GM12878 (cell line): ENCODE data around the gene TOMM40L. TPM values are rescaled to one million over a fixed set of nuclear protein-coding genes. Genes with fewer than 3 reads are reported as not detected.
A peak's percentile ranks its signal among the peaks of the same experiment; 100 is the strongest.

ENCODE experiments used
- ATAC-seq: fragments of 200-7000 bp; cut with Tn5 transposase; 3 replicates; pipeline ENCODE4 v1.9.1; 2020; ENCODE audit warnings: mild to moderate bottlenecking, moderate library complexity
- BruUV-seq: library from RNA; stranded (reverse); fragments of 400-500 nt; replicated peaks from 2 replicates; lab custom pipeline; 2021; lab: Mats Ljungman, UMichigan
- CTCF ChIA-PET: fragments of 300-600 bp; sonication (Branson Sonifier 250); formaldehyde crosslinking; extraction: SDS; loops from one replicate; lab custom pipeline; 2021; ENCODE audit warnings: inconsistent platforms; lab: Yijun Ruan, JAX
- POLR2A ChIA-PET: fragments of 350-600 bp; formaldehyde crosslinking; extraction: SDS; loops from one replicate; lab custom pipeline; 2021; ENCODE audit warnings: inconsistent platforms; lab: Charles Lee
- RAD21 ChIA-PET: fragments of 300-600 bp; sonication (Branson Sonifier 250); formaldehyde crosslinking; loops from one replicate; lab custom pipeline; 2023; ENCODE audit warnings: antibody characterized with exemption; ENCODE audit not compliant: unreplicated experiment; lab: Charles Lee
- SMC1A ChIA-PET: fragments of 300-600 bp; sonication (Branson Sonifier 250); formaldehyde crosslinking; loops from one replicate; lab custom pipeline; 2023; ENCODE audit not compliant: unreplicated experiment, uncharacterized antibody; lab: Charles Lee
- DNase-seq: peaks from one replicate; pipeline ENCODE4 v3.0.0-alpha.2; 2011; ENCODE audit warnings: low read depth, low spot score
- FAIRE-seq: peaks from 3 replicates; lab custom pipeline; 2011; peaks lifted over from hg19 to GRCh38; lab: Jason Lieb, UNC
- H2AFZ ChIP-seq: 2 replicates; pipeline ENCODE4 v1.6.0; 2011; ENCODE audit warnings: low read depth, low read length, control low read depth; ENCODE audit not compliant: control insufficient read depth
- H3K27ac ChIP-seq: 2 replicates; pipeline ENCODE4 v1.5.1; 2011; ENCODE audit warnings: control low read depth; ENCODE audit not compliant: control insufficient read depth, insufficient read depth
- H3K27me3 ChIP-seq, 2 experiments: replicated peaks in 1 of 2; 2 replicates each; pipeline versions ENCODE4 v1.6.0 to v1.6.1; 2011; ENCODE audit warnings: low read length in 1 of 2; ENCODE audit not compliant: control insufficient read depth in 2 of 2, insufficient read depth in 2 of 2
- H3K36me3 ChIP-seq, 2 experiments: 2 replicates each; pipeline ENCODE4 v1.5.1; 2011; ENCODE audit warnings: low read length in 1 of 2; ENCODE audit not compliant: control insufficient read depth in 2 of 2, insufficient read depth in 2 of 2
- H3K4me1 ChIP-seq: 2 replicates; pipeline ENCODE4 v1.6.1; 2011; ENCODE audit warnings: mild to moderate bottlenecking, low read length, moderate library complexity, mixed read lengths; ENCODE audit not compliant: control insufficient read depth, insufficient read depth
- H3K4me2 ChIP-seq: 2 replicates; pipeline ENCODE4 v1.6.0; 2011; ENCODE audit warnings: control low read depth; ENCODE audit not compliant: control insufficient read depth, insufficient read depth
- H3K4me3 ChIP-seq: fragments of 200-600 bp; sonication (generic); 2 replicates; pipeline ENCODE4 v1.5.1; 2016
- H3K79me2 ChIP-seq: 2 replicates; pipeline ENCODE4 v1.6.0; 2011; ENCODE audit warnings: low read length; ENCODE audit not compliant: control insufficient read depth, insufficient read depth
- H3K9ac ChIP-seq: 2 replicates; pipeline ENCODE4 v1.8.0; 2011; ENCODE audit warnings: low read length, control low read depth, mixed read lengths; ENCODE audit not compliant: control insufficient read depth, insufficient read depth
- H3K9me3 ChIP-seq: replicated peaks from 3 replicates; pipeline ENCODE4 v1.5.1; 2011; ENCODE audit warnings: mild to moderate bottlenecking, low read length; ENCODE audit not compliant: control insufficient read depth, insufficient read depth
- H4K20me1 ChIP-seq: 2 replicates; pipeline ENCODE4 v1.6.0; 2011; ENCODE audit not compliant: control insufficient read depth, insufficient read depth
- ASH2L ChIP-seq: fragments of 300-600, 200-600 bp; sonication (generic); IDR thresholded peaks from 2 replicates; pipeline ENCODE4 v1.6.1; 2017; ENCODE audit warnings: low read depth, mild to moderate bottlenecking, borderline replicate concordance
- ATF7 ChIP-seq: fragments of 450-650 bp; IDR thresholded peaks from 2 replicates; pipeline ENCODE4 v1.6.1; 2016; ENCODE audit warnings: low read depth, mild to moderate bottlenecking
- RFX5 ChIP-seq: IDR thresholded peaks from 2 replicates; pipeline ENCODE4 v1.6.1; 2011; ENCODE audit warnings: low read depth, low read length, improper control_type of control experiment
- TARDBP ChIP-seq: IDR thresholded peaks from 2 replicates; pipeline ENCODE4 v1.6.1; 2016; ENCODE audit warnings: borderline replicate concordance
- WGBS: methylation state at CpG from one replicate; pipeline ENCODE4 v1.1.6; 2016; ENCODE audit warnings: low lambda C conversion rate; ENCODE audit not compliant: insufficient replicate concordance, insufficient coverage; ENCODE audit errors: missing lambda C conversion rate; 5-methylcytosine and 5-hydroxymethylcytosine counted together
- in situ Hi-C: fragments of 300-500 bp; cut with MboI; formaldehyde crosslinking; loops from 9 replicates; pipeline ENCODE4 v1.14.3; 2018; ENCODE audit warnings: mixed read lengths
- intact Hi-C: fragments of 100-400 bp; cut with micrococcal nuclease; formaldehyde crosslinking; loops from one replicate; pipeline ENCODE4 v1.14.2; 2022; ENCODE audit not compliant: unreplicated experiment
- polyA plus RNA-seq, 11 experiments: library from polyadenylated mRNA; depleted of rRNA in 4 of 11; unstranded in 6 of 11; stranded (reverse) in 5 of 11; fragments of >200 nt; fragmentation: Nextera tagmentation in 4 of 11; fragmentation: Illumina TruSeq in 1 of 11; extraction: Ambion mirVana in 4 of 11; extraction: Trizol in 1 of 11; gene quantifications; 1 replicate in 1 of 11; 2 replicates in 10 of 11; pipeline versions ENCODE4 v1.2.1 to v1.2.3, GENCODE V29; 2011 to 2016; ENCODE audit warnings: inconsistent platforms in 2 of 11, missing spikeins in 2 of 11, low read depth in 1 of 11
- total RNA-seq, 4 experiments: library from RNA; depleted of rRNA in 3 of 4; stranded (reverse); fragments of >200 nt in 3 of 4; fragmentation: Illumina TruSeq in 1 of 4; extraction: Trizol in 1 of 4; gene quantifications; 2 replicates each; pipeline versions ENCODE4 v1.2.1 to v1.2.3, GENCODE V29; 2013 to 2021
- TF ChIP-seq, protein P1 (sequence below): fragments of 450-650 bp; IDR thresholded peaks from 2 replicates; pipeline ENCODE4 v1.6.1; 2014; ENCODE audit warnings: mild to moderate bottlenecking
- TF ChIP-seq, protein P2 (sequence below): fragments of 450-650 bp; IDR thresholded peaks from 2 replicates; pipeline ENCODE4 v1.6.1; 2018; ENCODE audit warnings: mild to moderate bottlenecking, low read depth, moderate library complexity; ENCODE audit not compliant: partially characterized antibody

Gene TOMM40L
- total and polyA plus RNA-seq, 10 of the 15 experiments (the other 5 are each of a cell fraction or from before 2014, with no cell fraction given) = 5.9 to 21.6 (median 15.7) TPM

DNA sequence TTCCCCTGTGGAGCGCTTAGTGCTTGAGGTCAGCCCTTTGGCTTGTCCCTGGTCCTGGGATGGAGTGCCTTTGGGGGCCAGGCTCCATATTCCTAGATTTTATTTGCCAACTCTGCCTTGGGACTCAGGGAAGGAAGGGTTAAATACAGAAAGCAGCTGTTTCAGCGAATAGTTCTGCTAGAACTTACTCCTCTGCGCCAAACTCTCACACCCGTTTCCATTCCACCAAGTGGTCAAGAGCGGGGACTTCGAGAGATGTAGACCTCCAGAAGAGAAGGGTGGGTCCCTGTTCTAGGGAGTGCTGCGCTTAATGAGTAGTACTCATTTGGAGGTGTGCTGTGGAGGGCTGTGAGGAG is 704 bp upstream of the TOMM40L start (continued):
- TF ChIP-seq, protein P1, sequence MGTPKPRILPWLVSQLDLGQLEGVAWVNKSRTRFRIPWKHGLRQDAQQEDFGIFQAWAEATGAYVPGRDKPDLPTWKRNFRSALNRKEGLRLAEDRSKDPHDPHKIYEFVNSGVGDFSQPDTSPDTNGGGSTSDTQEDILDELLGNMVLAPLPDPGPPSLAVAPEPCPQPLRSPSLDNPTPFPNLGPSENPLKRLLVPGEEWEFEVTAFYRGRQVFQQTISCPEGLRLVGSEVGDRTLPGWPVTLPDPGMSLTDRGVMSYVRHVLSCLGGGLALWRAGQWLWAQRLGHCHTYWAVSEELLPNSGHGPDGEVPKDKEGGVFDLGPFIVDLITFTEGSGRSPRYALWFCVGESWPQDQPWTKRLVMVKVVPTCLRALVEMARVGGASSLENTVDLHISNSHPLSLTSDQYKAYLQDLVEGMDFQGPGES = no peak
- no peak for TF ChIP-seq ATF7
- TF ChIP-seq, protein P2, sequence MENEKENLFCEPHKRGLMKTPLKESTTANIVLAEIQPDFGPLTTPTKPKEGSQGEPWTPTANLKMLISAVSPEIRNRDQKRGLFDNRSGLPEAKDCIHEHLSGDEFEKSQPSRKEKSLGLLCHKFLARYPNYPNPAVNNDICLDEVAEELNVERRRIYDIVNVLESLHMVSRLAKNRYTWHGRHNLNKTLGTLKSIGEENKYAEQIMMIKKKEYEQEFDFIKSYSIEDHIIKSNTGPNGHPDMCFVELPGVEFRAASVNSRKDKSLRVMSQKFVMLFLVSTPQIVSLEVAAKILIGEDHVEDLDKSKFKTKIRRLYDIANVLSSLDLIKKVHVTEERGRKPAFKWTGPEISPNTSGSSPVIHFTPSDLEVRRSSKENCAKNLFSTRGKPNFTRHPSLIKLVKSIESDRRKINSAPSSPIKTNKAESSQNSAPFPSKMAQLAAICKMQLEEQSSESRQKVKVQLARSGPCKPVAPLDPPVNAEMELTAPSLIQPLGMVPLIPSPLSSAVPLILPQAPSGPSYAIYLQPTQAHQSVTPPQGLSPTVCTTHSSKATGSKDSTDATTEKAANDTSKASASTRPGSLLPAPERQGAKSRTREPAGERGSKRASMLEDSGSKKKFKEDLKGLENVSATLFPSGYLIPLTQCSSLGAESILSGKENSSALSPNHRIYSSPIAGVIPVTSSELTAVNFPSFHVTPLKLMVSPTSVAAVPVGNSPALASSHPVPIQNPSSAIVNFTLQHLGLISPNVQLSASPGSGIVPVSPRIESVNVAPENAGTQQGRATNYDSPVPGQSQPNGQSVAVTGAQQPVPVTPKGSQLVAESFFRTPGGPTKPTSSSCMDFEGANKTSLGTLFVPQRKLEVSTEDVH = no peak
- TF ChIP-seq, all 136 proteins: peak for 0

DNA sequence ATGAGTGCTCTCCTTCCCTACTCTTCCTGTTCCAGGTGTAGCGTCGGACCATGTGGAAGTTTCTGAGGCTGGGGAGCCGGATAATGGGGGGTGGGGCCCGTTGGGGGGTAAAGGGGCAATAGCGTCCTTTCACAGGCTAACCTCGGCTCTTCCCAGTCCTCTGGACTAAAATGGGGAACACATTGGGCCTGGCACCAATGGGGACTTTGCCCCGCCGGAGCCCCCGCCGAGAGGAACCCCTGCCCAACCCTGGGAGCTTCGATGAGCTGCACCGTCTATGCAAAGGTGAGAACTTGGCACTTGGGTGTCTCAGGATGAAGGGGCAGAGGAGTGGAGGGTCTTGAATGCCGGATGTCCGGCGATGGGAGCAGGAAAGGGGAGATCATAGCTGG is 456 bp downstream of the TOMM40L start:
- intact Hi-C loops (loop anchor here (2.0 to 5.0 kb wide), 2 partner anchors 64 to 81 kb away; partner anchors contain the start of gene MPZ), in situ Hi-C loops (loop anchor here (5.0 kb wide), 2 partner anchors 66 to 156 kb away; no protein-coding TSS in a partner anchor)
- TSS peak; percentile 58 for BruUV-seq
- DNase-seq (no peak), ATAC-seq (no peak), FAIRE-seq (no peak)
- H3K4me2 ChIP-seq = peak overlapping the region; percentile 95
- ChIA-PET CTCF (interaction anchor here (0.7 to 17.1 kb wide), 42 partner anchors 10 to 523 kb away, joined by 3 to 385 read pairs (median 7); partner anchors contain the start of genes B4GALT3, CFAP126, DUSP12 and FCER1G), SMC1A (interaction anchor here (0.9 to 6.3 kb wide), 31 partner anchors 10 to 515 kb away, joined by 3 to 72 read pairs (median 6); partner anchors contain the start of genes CFAP126, FCER1G, NDUFS2 and PPOX), RAD21 (interaction anchor here (1.0 to 5.0 kb wide), 30 partner anchors 10 to 1303 kb away, joined by 3 to 77 read pairs (median 14); partner anchors contain the start of genes ADAMTS4, B4GALT3, CFAP126 and FCER1G), POLR2A (interaction anchor here (0.6 to 1.6 kb wide), 13 partner anchors 15 to 156 kb away, joined by 3 to 22 read pairs (median 4); partner anchors contain the start of genes NDUFS2 and PPOX)
- H3K9ac ChIP-seq = peak overlapping the region; percentile 77
- no peaks in the 10 kb centered on the region for H3K9me3 ChIP-seq
- H2AFZ ChIP-seq = peak overlapping the region; percentile 98
- 1% methylated on average over 15 of the region's 15 CpGs for WGBS
- H3K4me1 ChIP-seq = peaks cover 19% of the 10 kb centered on the region
- H3K27me3 ChIP-seq = no peaks in the 10 kb centered on the region
- H3K4me3 ChIP-seq = peak overlapping the region; percentile 83
- H3K79me2 ChIP-seq = peaks cover 10% of the 10 kb centered on the region
- H3K27ac ChIP-seq = peak overlapping the region; percentile 70
- H4K20me1 ChIP-seq = no peaks in the 10 kb centered on the region
- peaks cover 3 to 4% of the 10 kb centered on the region in 2 experiments; a peak in 2 of 4 replicates for H3K36me3 ChIP-seq
- TF ChIP-seq ASH2L (no peak), TARDBP (no peak), RFX5 (no peak)
